ENCODE data around the gene R3HCC1L.
A peak's percentile ranks its signal among the peaks of the same experiment; 100 is the strongest.

R3HCC1L gene

GRCh38 chr10:98134431-98135221 lies at the start of gene R3HCC1L:
R3HCC1L (plus strand) TSS chr10:98134657; CDS start chr10:98208115, 73,458 bp downstream.
- DNase-seq (ENCODE audit: low read depth, low spot score), result peak; percentile 96

GRCh38 chr10:98085238-98085637 lies 49.2 kb upstream of the R3HCC1L start:
- DNase-seq (ENCODE audit: low read depth, low spot score), result no peak

GRCh38 chr10:98086837-98087708 lies 47.4 kb upstream of the R3HCC1L start:
- DNase-seq (ENCODE audit: low read depth, low spot score), result peak; percentile 10

GRCh38 chr10:98088186-98088971 lies 46.1 kb upstream of the R3HCC1L start:
- peak; percentile 3 for DNase-seq (ENCODE audit: low read depth, low spot score)

- no peak for DNase-seq (ENCODE audit: low read depth, low spot score)
Measured at GRCh38 chr10:98090822-98091221, 43.6 kb upstream of the R3HCC1L start.

GRCh38 chr10:98096316-98096715 lies 38.1 kb upstream of the R3HCC1L start:
- DNase-seq (ENCODE audit: low read depth, low spot score), result no peak

GRCh38 chr10:98096731-98097130 lies 37.7 kb upstream of the R3HCC1L start:
- no peak for DNase-seq (ENCODE audit: low read depth, low spot score)

GRCh38 chr10:98097175-98097574 lies 37.3 kb upstream of the R3HCC1L start:
- DNase-seq (ENCODE audit: low read depth, low spot score), result no peak

- DNase-seq (ENCODE audit: low read depth, low spot score), result no peak
Measured at GRCh38 chr10:98097616-98098015, 36.8 kb upstream of the R3HCC1L start.

- no peak for DNase-seq (ENCODE audit: low read depth, low spot score)
Measured at GRCh38 chr10:98098247-98098646, 36.2 kb upstream of the R3HCC1L start.

- DNase-seq (ENCODE audit: low read depth, low spot score), result no peak
Measured at GRCh38 chr10:98100476-98100875, 34.0 kb upstream of the R3HCC1L start.

- no peak for DNase-seq (ENCODE audit: low read depth, low spot score)
Measured at GRCh38 chr10:98101366-98101765, 33.1 kb upstream of the R3HCC1L start.

- DNase-seq (ENCODE audit: low read depth, low spot score), result no peak
Measured at GRCh38 chr10:98104125-98104524, 30.3 kb upstream of the R3HCC1L start.

- DNase-seq (ENCODE audit: low read depth, low spot score), result no peak
Measured at GRCh38 chr10:98106531-98106930, 27.9 kb upstream of the R3HCC1L start.

- no peak for DNase-seq (ENCODE audit: low read depth, low spot score)
Measured at GRCh38 chr10:98107644-98108430, 26.6 kb upstream of the R3HCC1L start.

GRCh38 chr10:98110356-98110755 lies 24.1 kb upstream of the R3HCC1L start:
- no peak for DNase-seq (ENCODE audit: low read depth, low spot score)

- DNase-seq (ENCODE audit: low read depth, low spot score), result no peak
Measured at GRCh38 chr10:98115031-98115787, 19.2 kb upstream of the R3HCC1L start.

GRCh38 chr10:98119891-98120290 lies 14.6 kb upstream of the R3HCC1L start:
- DNase-seq (ENCODE audit: low read depth, low spot score), result no peak

GRCh38 chr10:98125940-98126631 lies 8.4 kb upstream of the R3HCC1L start:
- DNase-seq (ENCODE audit: low read depth, low spot score), result no peak

GRCh38 chr10:98128802-98129201 lies 5.7 kb upstream of the R3HCC1L start:
- DNase-seq (ENCODE audit: low read depth, low spot score), result no peak
